HCT116 (cell line): ENCODE data around the gene SAPCD2. TPM values are rescaled to one million over a fixed set of nuclear protein-coding genes. Genes with fewer than 3 reads are reported as not detected.

Experiments
- ATAC-seq: fragments of 200-7000 bp; cut with Tn5 transposase; 2 replicates; pipeline ENCODE4 v1.9.1; 2020; ENCODE audit warnings: mild to moderate bottlenecking, moderate library complexity
- BruUV-seq: library from RNA; stranded (reverse); fragments of 400-500 nt; replicated peaks from 2 replicates; lab custom pipeline; 2021; lab: Mats Ljungman, UMichigan
- CTCF ChIA-PET: fragments of 300-600 bp; sonication (Branson Sonifier 250); formaldehyde crosslinking; loops from one replicate; lab custom pipeline; 2021; ENCODE audit warnings: antibody characterized with exemption; lab: Charles Lee
- POLR2A ChIA-PET: fragments of 300-600, 350-600 bp; sonication (Branson Sonifier 250); formaldehyde crosslinking; loops from one replicate; lab custom pipeline; 2021; ENCODE audit warnings: antibody characterized with exemption; lab: Charles Lee
- RAD21 ChIA-PET, 2 experiments: fragments of 300-600 bp; sonication (Branson Sonifier 250); formaldehyde crosslinking; loops; one replicate each; lab custom pipeline; 2023; ENCODE audit warnings: low total read pairs in 2 of 2; ENCODE audit not compliant: uncharacterized antibody in 2 of 2, unreplicated experiment in 2 of 2, low non-redundant PET in 1 of 2; lab: Charles Lee
- DNase-seq: peaks from one replicate; pipeline ENCODE4 v3.0.0-alpha.2; 2010; ENCODE audit warnings: low read depth, low spot score
- H2AFZ ChIP-seq: fragments of 200-600 bp; shearing (Covaris generic), sonication (generic); 2 replicates; pipeline ENCODE4 v1.6.1; 2017; ENCODE audit warnings: low read depth, mixed run types, mixed read lengths, antibody characterized with exemption, low read length; ENCODE audit not compliant: poor library complexity, severe bottlenecking
- H3K27ac ChIP-seq: 2 replicates; pipeline ENCODE4 v1.5.1; 2012; ENCODE audit warnings: low read depth, low read length
- H3K27me3 ChIP-seq: fragments of 200-600 bp; sonication (generic); 2 replicates; pipeline ENCODE4 v1.6.1; 2016; ENCODE audit warnings: mixed run types, low read length, mixed read lengths; ENCODE audit not compliant: insufficient read depth
- H3K36me3 ChIP-seq, 2 experiments: fragments of 200-500 bp in 1 of 2; fragments of 200-600 bp in 1 of 2; sonication (Bioruptor generic) in 1 of 2; sonication (generic) in 1 of 2; 2 replicates each; pipeline versions ENCODE4 v1.5.1 to v1.6.1; 2014 to 2016; ENCODE audit warnings: low read length in 2 of 2, inconsistent platforms in 1 of 2, mixed read lengths in 1 of 2, mixed run types in 1 of 2; ENCODE audit not compliant: insufficient read depth in 2 of 2, control insufficient read depth in 1 of 2
- H3K4me1 ChIP-seq, 2 experiments: fragments of 200-600 bp in 1 of 2; sonication (generic) in 1 of 2; 2 replicates each; pipeline versions ENCODE4 v1.5.1 to v1.6.1; 2012 to 2017; ENCODE audit warnings: low read length in 2 of 2, inconsistent platforms in 1 of 2, mild to moderate bottlenecking in 1 of 2, mixed read lengths in 1 of 2, mixed run types in 1 of 2, moderate library complexity in 1 of 2; ENCODE audit not compliant: insufficient read depth in 2 of 2, control insufficient read depth in 1 of 2
- H3K4me2 ChIP-seq: fragments of 200-600 bp; sonication (generic); 2 replicates; pipeline ENCODE4 v1.6.1; 2017; ENCODE audit warnings: mixed run types, low read length, mixed read lengths
- H3K4me3 ChIP-seq, 2 experiments: fragments of 200-600 bp in 1 of 2; sonication (generic) in 1 of 2; replicated peaks in 1 of 2; 2 replicates each; pipeline ENCODE4 v1.5.1; 2011 to 2016; ENCODE audit warnings: low read length in 2 of 2, control low read depth in 1 of 2, low read depth in 1 of 2, mild to moderate bottlenecking in 1 of 2, mixed read lengths in 1 of 2, mixed run types in 1 of 2
- H3K79me2 ChIP-seq: fragments of 200-600 bp; sonication (generic); 2 replicates; pipeline ENCODE4 v1.6.1; 2017; ENCODE audit warnings: mild to moderate bottlenecking, mixed run types, low read length, moderate library complexity, mixed read lengths; ENCODE audit not compliant: insufficient read depth
- H3K9ac ChIP-seq: fragments of 200-600 bp; sonication (generic); 2 replicates; pipeline ENCODE4 v1.6.1; 2016; ENCODE audit warnings: low read length, mixed read lengths
- H3K9me2 ChIP-seq: fragments of 200-600 bp; sonication (generic), shearing (Covaris generic); 2 replicates; pipeline ENCODE4 v1.6.1; 2017; ENCODE audit warnings: mixed run types, mild to moderate bottlenecking, moderate library complexity; ENCODE audit not compliant: insufficient read depth
- H3K9me3 ChIP-seq, 2 experiments: fragments of 200-500 bp in 1 of 2; fragments of 200-600 bp in 1 of 2; sonication (Bioruptor generic) in 1 of 2; sonication (generic) in 1 of 2; 2 replicates each; pipeline ENCODE4 v1.6.1; 2014 to 2017; ENCODE audit warnings: low read length in 2 of 2, mixed read lengths in 2 of 2, inconsistent platforms in 1 of 2, low read depth in 1 of 2, mild to moderate bottlenecking in 1 of 2, mixed run types in 1 of 2, moderate library complexity in 1 of 2; ENCODE audit not compliant: control insufficient read depth in 1 of 2, insufficient read depth in 1 of 2
- H4K20me1 ChIP-seq: fragments of 200-600 bp; sonication (generic), shearing (Covaris generic); 2 replicates; pipeline ENCODE4 v1.6.1; 2017; ENCODE audit warnings: mixed run types, mild to moderate bottlenecking, moderate library complexity; ENCODE audit not compliant: insufficient read depth
- CBX3 ChIP-seq: IDR thresholded peaks from 2 replicates; pipeline ENCODE4 v1.6.1; 2012; ENCODE audit warnings: low read depth
- CTCF ChIP-seq, 3 experiments: fragments of 200-600 bp in 1 of 3; sonication (generic) in 1 of 3; IDR thresholded peaks in 2 of 3; conservative IDR thresholded peaks in 1 of 3; 2 replicates each; pipeline ENCODE4 v1.5.1; 2012 to 2017; ENCODE audit warnings: low read depth in 2 of 3, low read length in 2 of 3, antibody characterized with exemption in 1 of 3, borderline replicate concordance in 1 of 3, control low read depth in 1 of 3, mild to moderate bottlenecking in 1 of 3, mixed read lengths in 1 of 3, mixed run types in 1 of 3, moderate library complexity in 1 of 3; ENCODE audit not compliant: insufficient read depth in 1 of 3
- EGR1 ChIP-seq: IDR thresholded peaks from 2 replicates; pipeline ENCODE4 v1.6.1; 2012; ENCODE audit warnings: low read depth
- ELF1 ChIP-seq: IDR thresholded peaks from 2 replicates; pipeline ENCODE4 v1.6.1; 2012; ENCODE audit warnings: low read depth, borderline replicate concordance
- EZH2 ChIP-seq: fragments of 200-600 bp; sonication (generic); IDR thresholded peaks from 2 replicates; pipeline ENCODE4 v1.6.1; 2017; ENCODE audit warnings: antibody characterized with exemption, mixed run types
- EZH2phosphoT487 ChIP-seq: fragments of 200-600 bp; IDR thresholded peaks from 2 replicates; pipeline ENCODE4 v1.6.1; 2018; ENCODE audit warnings: antibody characterized with exemption, borderline replicate concordance
- FOSL1 ChIP-seq: IDR thresholded peaks from 2 replicates; pipeline ENCODE4 v1.6.1; 2012; ENCODE audit warnings: low read depth
- MAX ChIP-seq: IDR thresholded peaks from 2 replicates; pipeline ENCODE4 v1.6.1; 2012
- POLR2A ChIP-seq: IDR thresholded peaks from 2 replicates; pipeline ENCODE4 v1.7.0; 2011; ENCODE audit warnings: borderline replicate concordance; ENCODE audit not compliant: insufficient read depth, insufficient read length; ENCODE audit errors: extremely low read depth
- POLR2AphosphoS5 ChIP-seq: IDR thresholded peaks from 2 replicates; pipeline ENCODE4 v1.6.1; 2011; ENCODE audit warnings: mild to moderate bottlenecking, low read depth, low read length, moderate library complexity
- RAD21 ChIP-seq: IDR thresholded peaks from 2 replicates; pipeline ENCODE4 v1.6.1; 2012; ENCODE audit warnings: low read depth, mild to moderate bottlenecking
- SIN3A ChIP-seq: IDR thresholded peaks from 2 replicates; pipeline ENCODE4 v1.6.1; 2012; ENCODE audit warnings: low read depth
- SRF ChIP-seq: IDR thresholded peaks from 2 replicates; pipeline ENCODE4 v1.6.1; 2012; ENCODE audit warnings: low read depth
- ZBTB33 ChIP-seq: IDR thresholded peaks from 2 replicates; pipeline ENCODE4 v1.6.1; 2011; ENCODE audit warnings: mild to moderate bottlenecking, low read length, moderate library complexity; ENCODE audit not compliant: insufficient replicate concordance; ENCODE audit errors: extremely low read depth
- ZFX ChIP-seq: fragments of 450-650 bp; IDR thresholded peaks from 2 replicates; pipeline ENCODE4 v1.6.1; 2017
- ZNF274 ChIP-seq: fragments of 200-500 bp; sonication (Bioruptor generic); IDR thresholded peaks from 2 replicates; pipeline ENCODE4 v1.6.1; 2014; ENCODE audit warnings: mild to moderate bottlenecking, low read depth, low read length, inconsistent platforms
- intact Hi-C: fragments of 100-400 bp; cut with micrococcal nuclease; formaldehyde crosslinking; loops from 2 replicates; pipeline ENCODE4 v1.10.0; 2022
- total RNA-seq: library from RNA; stranded (reverse); gene quantifications from one replicate; pipeline ENCODE4 v1.2.1, GENCODE V29; 2021; ENCODE audit not compliant: unreplicated experiment

Gene SAPCD2
- total RNA-seq, 1 experiment from 2014 or later = 71.7 TPM

DNA sequence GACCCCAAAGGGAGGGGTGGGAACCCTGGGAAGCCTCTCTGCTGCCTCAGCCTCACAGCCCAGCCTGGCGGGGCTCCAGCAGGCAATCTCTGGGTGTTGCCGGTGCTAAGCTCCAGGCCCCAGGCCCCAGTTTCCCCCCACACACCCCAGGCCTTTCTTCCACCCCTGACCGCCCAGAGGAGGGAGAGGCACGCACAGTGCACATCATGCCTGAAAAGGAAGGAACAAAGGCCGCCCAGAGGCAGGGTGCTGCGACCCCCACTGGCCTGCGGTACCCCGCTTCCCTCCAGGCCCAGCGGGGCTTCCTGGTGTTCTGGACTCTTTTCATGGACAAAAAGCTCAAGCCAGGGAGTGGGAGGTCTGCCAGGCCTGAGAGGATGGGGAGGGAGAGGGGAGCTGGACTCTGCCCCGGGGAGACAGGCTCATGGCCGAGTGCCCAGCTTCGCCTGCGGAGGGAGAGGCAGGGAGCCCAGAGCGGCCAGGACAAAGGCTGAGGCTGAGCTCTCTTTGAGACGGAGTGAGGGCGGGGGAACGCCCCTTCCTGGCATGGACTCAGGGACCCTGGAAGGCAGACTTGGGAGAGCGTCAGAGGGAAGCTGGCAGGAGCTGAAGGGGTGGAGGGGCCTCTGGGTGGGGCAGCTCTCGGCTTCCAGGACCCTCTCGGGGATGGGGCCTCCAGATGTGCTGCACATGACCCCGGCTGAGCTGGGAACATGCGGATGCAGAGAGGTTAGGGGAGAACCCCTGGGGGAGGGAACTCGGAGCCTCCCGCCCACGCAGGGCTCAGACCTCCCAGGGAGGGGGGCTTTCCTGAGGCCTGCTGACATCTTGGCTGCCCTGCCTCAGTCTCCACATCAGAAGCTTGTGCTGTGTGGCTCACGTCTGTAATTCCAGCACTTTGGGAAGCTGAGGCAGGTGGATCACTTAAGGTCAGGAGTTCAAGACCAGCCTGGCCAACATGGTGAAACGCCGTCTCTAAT lies 14.7 kb downstream of the SAPCD2 start (continued):
- TF ChIP-seq CTCF (IDR thresholded peaks at IDR 0.05 in 2 of 3, conservative IDR thresholded peaks at IDR 0.05 in 1 of 3; ENCODE audit: borderline replicate concordance in 1 of 3, insufficient read depth in 1 of 3, low read depth in 2 of 3, low read length in 2 of 3) (no peak), ZNF274 (no peak)

DNA sequence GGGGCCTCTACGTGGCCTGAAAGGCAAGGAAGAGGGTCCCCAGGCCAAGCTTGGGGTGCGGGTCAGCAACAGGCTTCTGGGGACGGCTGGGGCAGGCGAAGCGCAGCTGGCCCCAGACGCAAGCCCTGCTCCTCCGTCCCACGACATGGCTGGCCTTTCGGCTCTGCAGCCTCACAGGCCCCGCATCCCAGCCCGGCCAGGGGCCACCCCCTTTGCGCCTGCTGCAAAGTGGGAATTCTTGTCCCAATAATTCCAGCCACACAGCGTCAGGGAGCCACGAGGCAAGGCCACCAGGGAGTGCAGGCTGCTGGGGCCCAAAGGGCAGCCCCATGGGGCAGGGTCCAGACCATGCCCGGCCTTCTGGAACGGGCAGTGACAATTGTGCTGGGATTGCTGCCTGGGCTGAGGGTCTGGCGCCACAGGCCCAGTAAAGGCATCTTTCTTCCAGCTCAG lies 15.4 kb downstream of the SAPCD2 start:
- H3K4me1 ChIP-seq = peaks cover 22 to 40% of the 10 kb centered on the region in 2 experiments
- peak overlapping the region; percentile 85 for H3K27ac ChIP-seq
- no peaks in the 10 kb centered on the region for H3K27me3 ChIP-seq
- H3K4me3 ChIP-seq = peak overlapping the region; percentile 57 to 68
- no peak for ATAC-seq
- BruUV-seq = no TSS peak
- ChIA-PET CTCF (interaction anchor here (1.2 to 4.3 kb wide), 4 partner anchors 8 to 26 kb away, joined by 9 to 22 read pairs (median 11); partner anchors contain the start of gene NPDC1), POLR2A (interaction anchor here (1.4 to 1.5 kb wide), 2 partner anchors 9 to 13 kb away, joined by 4 read pairs; no protein-coding TSS in a partner anchor), RAD21 (no interaction called here)
- intact Hi-C loops = no loop called here
- no peak overlapping the region for H2AFZ ChIP-seq
- peak overlapping the region; percentile 95 for H3K4me2 ChIP-seq
- H3K9me3 ChIP-seq = no peaks in the 10 kb centered on the region
- H3K79me2 ChIP-seq = no peaks in the 10 kb centered on the region
- no peaks in the 10 kb centered on the region for H3K9me2 ChIP-seq
- H3K36me3 ChIP-seq = no peaks in the 10 kb centered on the region
- no peaks in the 10 kb centered on the region for H4K20me1 ChIP-seq
- H3K9ac ChIP-seq = peak overlapping the region; percentile 66
- no peak for DNase-seq
- TF ChIP-seq ZFX (no peak), POLR2A (no peak), POLR2AphosphoS5 (no peak), FOSL1 (no peak), RAD21 (no peak), EZH2 (no peak), CBX3 (no peak), MAX (no peak), EZH2phosphoT487 (no peak), EGR1 (no peak), SIN3A (no peak), ZNF274 (no peak), SRF (no peak), ELF1 (no peak), ZBTB33 (no peak)
